HG03565 (cell line): ENCODE results near the gene PMCH.
"Not testable (repeated sequence)": the region's sequence is repeated elsewhere in the genome, so short reads cannot be mapped to it uniquely, and the experiment has no call there.

ENCODE experiments used
- ATAC-seq: cut with Tn5 transposase; IDR thresholded peaks from one replicate; pipeline ENCODE4 v1.9.1; 2021; ENCODE audit warnings: mild to moderate bottlenecking, moderate library complexity; ENCODE audit not compliant: unreplicated experiment

PMCH gene

DNA sequence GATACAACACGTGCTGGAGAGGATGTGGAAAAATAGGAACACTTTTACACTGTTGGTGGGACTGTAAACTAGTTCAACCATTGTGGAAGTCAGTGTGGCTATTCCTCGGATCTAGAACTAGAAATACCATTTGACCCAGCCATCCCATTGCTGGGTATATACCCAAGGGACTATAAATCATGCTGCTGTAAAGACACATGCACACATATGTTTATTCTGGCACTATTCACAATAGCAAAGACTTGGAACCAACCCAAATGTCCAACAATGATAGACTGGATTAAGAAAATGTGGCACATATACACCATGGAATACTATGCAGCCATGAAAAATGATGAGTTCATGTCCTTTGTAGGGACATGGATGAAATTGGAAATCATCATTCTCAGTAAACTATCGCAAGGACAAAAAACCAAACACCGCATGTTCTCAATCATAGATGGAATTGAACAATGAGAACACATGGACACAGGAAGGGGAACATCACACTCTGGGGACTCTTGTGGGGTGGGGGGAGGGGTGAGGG, 50.5 kb downstream of the PMCH start:
- not testable (repeated sequence) for ATAC-seq
